ENCODE results near the gene M1AP.

Gene M1AP

GRCh38 chr2:74566076-74566753 is 81.9 kb downstream of the M1AP start:
- TF ChIP-seq CTCF (IDR thresholded peaks at IDR 0.05): no peak
- TF ChIP-seq ZFX (IDR thresholded peaks at IDR 0.05; ENCODE audit: borderline replicate concordance): no peak
- H3K27ac ChIP-seq: no peak overlapping the region

- no peak overlapping the region for H3K27ac ChIP-seq
- no peak for TF ChIP-seq ZFX (IDR thresholded peaks at IDR 0.05; ENCODE audit: borderline replicate concordance)
- TF ChIP-seq CTCF (IDR thresholded peaks at IDR 0.05): no peak
Measured at GRCh38 chr2:74564222-74564621, 83.9 kb downstream of the M1AP start.

GRCh38 chr2:74562126-74562775 is 85.9 kb downstream of the M1AP start:
- no peak for TF ChIP-seq CTCF (IDR thresholded peaks at IDR 0.05)
- H3K27ac ChIP-seq: no peak overlapping the region

GRCh38 chr2:74561022-74561421 is 87.1 kb downstream of the M1AP start:
- peak overlapping the region; percentile 67 for H3K27ac ChIP-seq

- TF ChIP-seq CTCF (IDR thresholded peaks at IDR 0.05): no peak
- no peak for TF ChIP-seq ZFX (IDR thresholded peaks at IDR 0.05; ENCODE audit: borderline replicate concordance)
- peak overlapping the region; percentile 67 for H3K27ac ChIP-seq
Measured at GRCh38 chr2:74560591-74560990, 87.5 kb downstream of the M1AP start.

GRCh38 chr2:74559912-74560311 is 88.2 kb downstream of the M1AP start:
- peak overlapping the region; percentile 67 for H3K27ac ChIP-seq
- TF ChIP-seq ZFX (IDR thresholded peaks at IDR 0.05; ENCODE audit: borderline replicate concordance) (no peak), CTCF (IDR thresholded peaks at IDR 0.05) (no peak)

- no peak for TF ChIP-seq ZFX (IDR thresholded peaks at IDR 0.05; ENCODE audit: borderline replicate concordance)
- no peak for TF ChIP-seq CTCF (IDR thresholded peaks at IDR 0.05)
- H3K27ac ChIP-seq: peak overlapping the region; percentile 67
Measured at GRCh38 chr2:74558284-74559230, 89.6 kb downstream of the M1AP start.
